GM23248 (cell line): ENCODE data around the gene ZBTB32. TPM values are rescaled to one million over a fixed set of nuclear protein-coding genes. Genes with fewer than 3 reads are reported as not detected.
"Not testable (repeated sequence)": the region's sequence is repeated elsewhere in the genome, so short reads cannot be mapped to it uniquely, and the experiment has no call there.

ENCODE experiments used
- DNase-seq: peaks from one replicate; pipeline ENCODE4 v3.0.0-alpha.2; 2015
- H2AFZ ChIP-seq: fragments of 200-600 bp; sonication (generic); 2 replicates; pipeline ENCODE4 v1.6.1; 2016; ENCODE audit warnings: antibody characterized with exemption
- H3F3A ChIP-seq: fragments of 200-600 bp; sonication (generic); 2 replicates; pipeline ENCODE4 v1.6.1; 2016; ENCODE audit warnings: mild to moderate bottlenecking, antibody characterized with exemption, mixed run types; ENCODE audit not compliant: insufficient read depth
- H3K27ac ChIP-seq: fragments of 200-600 bp; sonication (generic); 2 replicates; pipeline ENCODE4 v1.5.1; 2016; ENCODE audit warnings: mild to moderate bottlenecking
- H3K27me3 ChIP-seq: fragments of 200-600 bp; sonication (generic); replicated peaks from 2 replicates; pipeline ENCODE4 v1.6.1; 2016; ENCODE audit warnings: mild to moderate bottlenecking; ENCODE audit not compliant: insufficient read depth
- H3K36me3 ChIP-seq: fragments of 200-600 bp; sonication (generic); 2 replicates; pipeline ENCODE4 v1.6.1; 2016; ENCODE audit warnings: low read depth, mild to moderate bottlenecking
- H3K4me1 ChIP-seq: fragments of 200-600 bp; sonication (generic); 2 replicates; pipeline ENCODE4 v1.6.1; 2016; ENCODE audit warnings: mild to moderate bottlenecking; ENCODE audit not compliant: insufficient read depth
- H3K4me2 ChIP-seq: fragments of 200-600 bp; sonication (generic); one replicate; pipeline ENCODE4 v1.6.1; 2016; ENCODE audit warnings: mild to moderate bottlenecking; ENCODE audit not compliant: unreplicated experiment
- H3K4me3 ChIP-seq: fragments of 200-600 bp; sonication (generic); 2 replicates; pipeline ENCODE4 v1.5.1; 2016; ENCODE audit warnings: mild to moderate bottlenecking
- H3K79me2 ChIP-seq: fragments of 200-600 bp; sonication (generic); 2 replicates; pipeline ENCODE4 v1.6.1; 2016; ENCODE audit warnings: mild to moderate bottlenecking; ENCODE audit not compliant: insufficient read depth
- H3K9ac ChIP-seq: fragments of 200-600 bp; sonication (generic); 2 replicates; pipeline ENCODE4 v1.6.1; 2016; ENCODE audit warnings: mild to moderate bottlenecking
- H3K9me2 ChIP-seq: fragments of 200-600 bp; sonication (generic); 2 replicates; pipeline ENCODE4 v1.6.1; 2016; ENCODE audit warnings: mixed run types, mild to moderate bottlenecking, moderate library complexity; ENCODE audit not compliant: insufficient read depth
- H3K9me3 ChIP-seq: fragments of 200-600 bp; sonication (generic); one replicate; pipeline ENCODE4 v1.6.1; 2017; ENCODE audit warnings: low read depth
- H4K20me1 ChIP-seq: fragments of 200-600 bp; sonication (generic); 2 replicates; pipeline ENCODE4 v1.6.0; 2016; ENCODE audit not compliant: insufficient read depth
- EZH2 ChIP-seq: fragments of 200-600 bp; sonication (generic); IDR thresholded peaks from 2 replicates; pipeline ENCODE4 v1.6.1; 2018; ENCODE audit warnings: antibody characterized with exemption, mild to moderate bottlenecking; ENCODE audit not compliant: insufficient read depth, poor library complexity, severe bottlenecking
- EZH2phosphoT487 ChIP-seq: fragments of 200-600 bp; sonication (generic); IDR thresholded peaks from 2 replicates; pipeline ENCODE4 v1.6.1; 2018; ENCODE audit warnings: antibody characterized with exemption, moderate library complexity, mild to moderate bottlenecking, low read depth; ENCODE audit not compliant: insufficient read depth
- WGBS, 2 experiments: methylation state at CpG; one replicate each; pipeline ENCODE4 v1.1.6; 2015 to 2017; ENCODE audit warnings: low lambda C conversion rate in 2 of 2, low coverage in 1 of 2; ENCODE audit errors: missing lambda C conversion rate in 2 of 2; 5-methylcytosine and 5-hydroxymethylcytosine counted together
- in situ Hi-C: fragments of 300-500 bp; cut with MboI; formaldehyde crosslinking; loops from 2 replicates; pipeline ENCODE4 v1.15.0; 2020
- polyA plus RNA-seq: library from polyadenylated mRNA; unstranded; fragments of >200 nt; fragmentation: Nextera tagmentation; extraction: Ambion mirVana; gene quantifications from 2 replicates; pipeline ENCODE4 v1.2.1, GENCODE V29; 2016
- total RNA-seq: library from RNA; depleted of rRNA; stranded (reverse); fragments of >200 nt; shearing (Covaris generic); gene quantifications from 2 replicates; pipeline ENCODE4 v1.2.3, GENCODE V29; 2014; rRNA removed

The ZBTB32 gene, protein sequence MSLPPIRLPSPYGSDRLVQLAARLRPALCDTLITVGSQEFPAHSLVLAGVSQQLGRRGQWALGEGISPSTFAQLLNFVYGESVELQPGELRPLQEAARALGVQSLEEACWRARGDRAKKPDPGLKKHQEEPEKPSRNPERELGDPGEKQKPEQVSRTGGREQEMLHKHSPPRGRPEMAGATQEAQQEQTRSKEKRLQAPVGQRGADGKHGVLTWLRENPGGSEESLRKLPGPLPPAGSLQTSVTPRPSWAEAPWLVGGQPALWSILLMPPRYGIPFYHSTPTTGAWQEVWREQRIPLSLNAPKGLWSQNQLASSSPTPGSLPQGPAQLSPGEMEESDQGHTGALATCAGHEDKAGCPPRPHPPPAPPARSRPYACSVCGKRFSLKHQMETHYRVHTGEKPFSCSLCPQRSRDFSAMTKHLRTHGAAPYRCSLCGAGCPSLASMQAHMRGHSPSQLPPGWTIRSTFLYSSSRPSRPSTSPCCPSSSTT
- total RNA-seq, result not detected in 2 replicates
- polyA plus RNA-seq, result not detected in 2 replicates

DNA sequence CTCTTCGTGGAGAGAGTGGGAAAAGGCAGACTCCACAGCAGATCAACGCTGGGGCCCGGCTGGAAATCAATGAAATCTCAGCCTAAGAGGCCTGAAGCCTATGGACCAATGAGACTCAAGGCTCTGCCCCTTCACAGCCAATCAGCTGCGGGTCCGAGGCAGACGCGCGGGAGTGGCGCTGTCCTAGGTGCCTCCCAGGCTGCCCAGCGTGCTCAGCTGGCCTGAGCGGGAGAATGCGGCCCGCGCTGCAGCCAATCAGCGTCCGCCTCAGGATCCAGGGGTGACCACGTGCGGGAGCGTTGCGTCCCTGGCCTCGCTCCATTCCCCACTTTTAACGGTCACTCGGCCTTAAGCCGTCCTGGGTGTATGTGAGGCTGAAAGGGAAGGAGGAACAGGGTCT, at the start of gene ZBTB32:
Gene ZBTB32 (plus strand): TSS at position 341 of the 400 bp plus-strand sequence. CDS start 10,069 bp downstream, outside the sequence.
- H3F3A ChIP-seq, result no peaks in the 10 kb centered on the region
- no peaks in the 10 kb centered on the region for H3K36me3 ChIP-seq
- no peak for TF ChIP-seq EZH2
- TF ChIP-seq EZH2phosphoT487, result no peak
- no peak within 1 kb of the TSS for H3K4me3 ChIP-seq
- no peak within 1 kb of the TSS for H3K27ac ChIP-seq
- no peaks in the 10 kb centered on the region for H3K79me2 ChIP-seq
- no peak within 1 kb of the TSS for H3K9ac ChIP-seq
- H4K20me1 ChIP-seq, result no peaks in the 10 kb centered on the region
- no peak within 1 kb of the TSS for H2AFZ ChIP-seq
- no peaks in the 10 kb centered on the region for H3K9me2 ChIP-seq
- WGBS, 2 experiments, result 17 to 22% methylated on average over 23 to 24 of the region's 24 CpGs
- peak; percentile 74 for DNase-seq
- H3K4me1 ChIP-seq, result no peaks in the 10 kb centered on the region
- no peaks in the 10 kb centered on the region; the same call in 1 of the 2 replicates for H3K27me3 ChIP-seq
- in situ Hi-C loops, result no loop called here
- no peak within 1 kb of the TSS for H3K4me2 ChIP-seq
- no peaks in the 10 kb centered on the region for H3K9me3 ChIP-seq

DNA sequence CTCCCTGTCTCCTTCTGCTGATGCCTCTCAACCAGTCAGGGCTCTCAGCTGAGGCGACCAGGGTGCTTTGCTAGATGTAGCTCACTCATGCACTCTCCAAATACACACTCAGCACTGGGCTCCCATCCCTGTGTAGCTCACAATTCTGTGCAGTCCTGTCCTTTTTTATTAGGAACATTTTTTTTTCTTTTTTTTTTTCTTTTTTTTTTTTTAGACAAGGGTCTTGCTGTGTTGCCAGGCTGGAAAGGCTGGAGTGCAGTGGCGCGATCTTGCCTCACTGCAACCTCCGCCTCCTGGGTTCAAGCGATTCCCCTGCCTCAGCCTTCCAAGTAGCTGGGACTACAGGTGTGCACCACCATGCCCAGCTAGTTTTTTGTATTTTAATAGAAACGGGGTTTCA, 49.5 kb upstream of the ZBTB32 start:
- H3K4me1 ChIP-seq, H3K4me2 ChIP-seq, H3K9ac ChIP-seq, H3K27me3 ChIP-seq, H3K27ac ChIP-seq, in situ Hi-C loops, DNase-seq, H3K4me3 ChIP-seq, H3K9me3 ChIP-seq, H3K9me2 ChIP-seq, H3F3A ChIP-seq, H2AFZ ChIP-seq, H4K20me1 ChIP-seq: not testable (repeated sequence)
- WGBS, 2 experiments, result 91 to 92% methylated on average over 6 of the region's 6 CpGs
- Histone ChIP-seq H3K36me3 (peaks cover 27% of the 10 kb centered on the region; the same call in 1 of the 2 replicates), H3K79me2 (peaks cover 30% of the 10 kb centered on the region)

DNA sequence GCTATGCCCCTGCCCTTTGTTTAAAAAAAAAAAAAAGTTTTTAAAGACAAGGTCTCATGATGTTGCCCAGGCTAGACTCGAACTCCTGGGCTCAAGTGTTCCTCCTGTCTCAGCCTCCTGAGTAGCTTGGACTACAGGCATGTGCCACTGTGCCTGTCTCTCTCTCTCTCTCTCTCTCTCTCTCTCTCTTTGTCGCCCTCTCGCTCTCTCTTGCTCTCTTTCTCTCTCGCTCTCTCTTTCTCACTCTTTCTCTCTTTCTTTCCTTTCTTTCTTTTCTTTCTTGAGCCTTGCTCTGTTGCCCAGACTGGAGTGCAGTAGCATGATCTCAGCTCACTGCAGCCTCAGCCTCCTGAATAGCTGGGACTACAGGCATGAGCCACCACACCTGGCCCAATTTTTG, 48.8 kb upstream of the ZBTB32 start:
- peaks cover 22% of the 10 kb centered on the region for H3K79me2 ChIP-seq
- no peaks in the 10 kb centered on the region for H4K20me1 ChIP-seq
- peaks cover 7% of the 10 kb centered on the region; the same call in 1 of the 2 replicates for H3F3A ChIP-seq
- DNase-seq, result no peak
- in situ Hi-C loops, result no loop called here
- H3K9me2 ChIP-seq, result no peaks in the 10 kb centered on the region
- H3K4me3 ChIP-seq, result no peak overlapping the region
- H3K9me3 ChIP-seq, result no peaks in the 10 kb centered on the region
- H3K9ac ChIP-seq, result no peak overlapping the region
- H3K4me1 ChIP-seq, result no peaks in the 10 kb centered on the region
- no peak overlapping the region for H3K4me2 ChIP-seq
- H3K36me3 ChIP-seq, result peaks cover 27% of the 10 kb centered on the region; the same call in 1 of the 2 replicates
- H3K27ac ChIP-seq, result no peak overlapping the region
- H3K27me3 ChIP-seq, result no peaks in the 10 kb centered on the region
- H2AFZ ChIP-seq, result no peak overlapping the region
- 91 to 97% methylated on average over 4 of the region's 4 CpGs for WGBS, 2 experiments
- TF ChIP-seq EZH2, result no peak
- no peak for TF ChIP-seq EZH2phosphoT487

DNA sequence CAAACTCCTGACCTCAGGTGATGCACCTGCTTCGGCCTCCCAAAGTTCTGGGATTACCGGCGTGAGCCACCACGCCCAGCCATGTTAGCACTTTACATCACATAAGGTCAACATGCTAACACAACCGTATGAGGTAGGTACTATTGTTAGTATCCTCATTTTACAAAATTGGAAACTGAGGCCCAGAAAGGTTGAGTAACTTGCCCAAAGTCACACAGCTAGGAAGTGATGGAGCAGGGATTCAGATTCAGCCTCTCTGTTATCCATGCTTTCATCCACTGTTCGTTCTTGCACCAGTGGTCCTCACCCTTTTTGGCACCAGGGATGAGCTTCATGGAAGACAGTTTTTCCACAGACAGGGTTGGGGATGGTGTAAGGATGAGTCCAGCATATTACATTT, 47.7 kb upstream of the ZBTB32 start:
- no peak for TF ChIP-seq EZH2
- TF ChIP-seq EZH2phosphoT487, result no peak
- H3K36me3 ChIP-seq, result peaks cover 27% of the 10 kb centered on the region; the same call in 1 of the 2 replicates
- H3K9me3 ChIP-seq, result no peaks in the 10 kb centered on the region
- no peak overlapping the region for H3K27ac ChIP-seq
- DNase-seq, result no peak
- H3K79me2 ChIP-seq, result peaks cover 11% of the 10 kb centered on the region; the same call in 1 of the 2 replicates
- no peaks in the 10 kb centered on the region for H3K9me2 ChIP-seq
- WGBS, 2 experiments, result 84 to 88% methylated on average over 6 of the region's 6 CpGs
- no peak overlapping the region for H3K4me2 ChIP-seq
- no peak overlapping the region for H3K9ac ChIP-seq
- no peak overlapping the region for H3K4me3 ChIP-seq
- H4K20me1 ChIP-seq, result no peaks in the 10 kb centered on the region
- no peaks in the 10 kb centered on the region for H3K27me3 ChIP-seq
- in situ Hi-C loops, result no loop called here
- no peak overlapping the region for H2AFZ ChIP-seq
- H3F3A ChIP-seq, result peaks cover 16% of the 10 kb centered on the region
- no peaks in the 10 kb centered on the region for H3K4me1 ChIP-seq
